ENCODE results near the gene AP3M1. TPM values are rescaled to one million over a fixed set of nuclear protein-coding genes. Genes with fewer than 3 reads are reported as not detected.

Gene AP3M1
- total RNA-seq (10 to 100 TPM; 10.3 to 21.2 (median 14.1) TPM), polyA plus RNA-seq (1 to 10 TPM; 5.1 to 8.7 TPM)

- peak; percentile 81 to 91 (median 84) for DNase-seq
- 0% methylated on average over 32 of the region's 32 CpGs for WGBS, 2 donors
- no peak for TF ChIP-seq CTCF (IDR thresholded peaks at IDR 0.05)
Observed at GRCh38 chr10:74150204-74150989, at the start of gene AP3M1. AP3M1 (minus strand) TSS chr10:74150828; CDS start chr10:74138379, 12,449 bp downstream.

GRCh38 chr10:74199315-74199714 is 48.7 kb upstream of the AP3M1 start:
- 93 to 95% methylated on average over 4 of the region's 4 CpGs for WGBS, 2 donors
- intact Hi-C loops (cut with DNase I) = no loop called here
- Histone ChIP-seq H3K4me1 (no peaks in the 10 kb centered on the region), H3K36me3 (no peaks in the 10 kb centered on the region), H3K27ac (no peak overlapping the region), H3K27me3 (no peaks in the 10 kb centered on the region), H3K4me3 (no peak overlapping the region), H3K9me3 (no peaks in the 10 kb centered on the region)
- ATAC-seq = no peak
- DNase-seq = no peak
- TF ChIP-seq CTCF (IDR thresholded peaks at IDR 0.05) = no peak
- no peak for FAIRE-seq

More at GRCh38 chr10:74150204-74150989, at the start of gene AP3M1:
- no peaks in the 10 kb centered on the region for H3K36me3 ChIP-seq
- intact Hi-C loops (cut with DNase I) = no loop called here
- peak within 1 kb of the TSS; percentile 88 to 96 (median 93) for H3K27ac ChIP-seq
- FAIRE-seq (no peak), ATAC-seq (peak; percentile 73 to 84 (median 76))
- H3K4me3 ChIP-seq = peak within 1 kb of the TSS; percentile 65 to 92 (median 82)
- H3K27me3 ChIP-seq = no peaks in the 10 kb centered on the region
- H3K9me3 ChIP-seq = no peaks in the 10 kb centered on the region
- H3K4me1 ChIP-seq = peaks cover 1 to 22% (median 19%) of the 10 kb centered on the region in 3 donors

GRCh38 chr10:74194999-74195398 is 44.4 kb upstream of the AP3M1 start:
- Histone ChIP-seq H3K27me3 (no peaks in the 10 kb centered on the region), H3K4me1 (peaks cover 9 to 14% (median 12%) of the 10 kb centered on the region in 3 donors), H3K27ac (no peak overlapping the region), H3K36me3 (no peaks in the 10 kb centered on the region), H3K4me3 (no peak overlapping the region), H3K9me3 (no peaks in the 10 kb centered on the region)
- ATAC-seq = no peak
- WGBS, 2 donors = 81 to 90% methylated on average over 3 of the region's 3 CpGs
- DNase-seq = no peak
- TF ChIP-seq CTCF (IDR thresholded peaks at IDR 0.05) = no peak
- intact Hi-C loops (cut with DNase I) = no loop called here
- FAIRE-seq = no peak

- Histone ChIP-seq H3K4me3 (no peak overlapping the region), H3K9me3 (no peaks in the 10 kb centered on the region), H3K27me3 (no peaks in the 10 kb centered on the region), H3K4me1 (peaks cover 9 to 19% (median 15%) of the 10 kb centered on the region in 3 donors), H3K36me3 (no peaks in the 10 kb centered on the region), H3K27ac (no peak overlapping the region)
- no peak for FAIRE-seq
- no peak for ATAC-seq
- no peak for TF ChIP-seq CTCF (IDR thresholded peaks at IDR 0.05)
- 88 to 94% methylated on average over 3 of the region's 3 CpGs for WGBS, 2 donors
- no peak for DNase-seq
- intact Hi-C loops (cut with DNase I) = no loop called here
Observed at GRCh38 chr10:74194545-74194944, 43.9 kb upstream of the AP3M1 start.

GRCh38 chr10:74190494-74190893 is 39.9 kb upstream of the AP3M1 start:
- Histone ChIP-seq H3K9me3 (no peaks in the 10 kb centered on the region), H3K27ac (peak overlapping the region in 3 of 4 donors; percentile 49 to 71 (median 60)), H3K4me3 (no peak overlapping the region), H3K4me1 (peaks cover 9 to 23% (median 17%) of the 10 kb centered on the region in 3 donors), H3K27me3 (no peaks in the 10 kb centered on the region), H3K36me3 (no peaks in the 10 kb centered on the region)
- FAIRE-seq (no peak), DNase-seq (no peak), ATAC-seq (peak in 3 of 4 donors; percentile 32 to 41 (median 36))
- intact Hi-C loops (cut with DNase I) = no loop called here
- no peak for TF ChIP-seq CTCF (IDR thresholded peaks at IDR 0.05)

All from pancreas (tissue), 10 donors.